Natural killer cell (primary cell): ENCODE results near the gene CLIP2. TPM values are rescaled to one million over a fixed set of nuclear protein-coding genes. Genes with fewer than 3 reads are reported as not detected.

Experiments used
- ATAC-seq, 3 donors: fragments of 150-1000 bp in 2 of 3; fragments of 200-7000 bp in 1 of 3; cut with Tn5 transposase; 1 replicate in 1 of 3; 2 replicates in 2 of 3; pipeline ENCODE4 v1.10.0; 2021; ENCODE audit warnings: mild to moderate bottlenecking in 2 of 3, moderate library complexity in 2 of 3
- DNase-seq, 2 donors: peaks; one replicate each; pipeline versions ENCODE4 v3.0.0 to v3.0.0-alpha.2; 2013 to 2021; ENCODE audit warnings: mixed read lengths in 1 of 2
- H3K27ac ChIP-seq: one replicate; pipeline ENCODE4 v1.5.1; 2013; ENCODE audit warnings: mild to moderate bottlenecking, low read length
- H3K27me3 ChIP-seq: one replicate; pipeline ENCODE4 v1.6.1; 2013; ENCODE audit warnings: low read length; ENCODE audit not compliant: control insufficient read depth, insufficient read depth
- H3K36me3 ChIP-seq: one replicate; pipeline ENCODE4 v1.6.1; 2013; ENCODE audit warnings: low read length; ENCODE audit not compliant: control insufficient read depth, insufficient read depth
- H3K4me1 ChIP-seq: one replicate; pipeline ENCODE4 v1.6.1; 2013; ENCODE audit warnings: low read length; ENCODE audit not compliant: control insufficient read depth, insufficient read depth
- H3K4me3 ChIP-seq: one replicate; pipeline ENCODE4 v1.5.1; 2013; ENCODE audit warnings: low read length
- H3K9me3 ChIP-seq: one replicate; pipeline ENCODE4 v1.6.1; 2013; ENCODE audit warnings: low read length; ENCODE audit not compliant: control insufficient read depth, insufficient read depth
- H3K27ac Mint-ChIP-seq, 2 donors: one replicate each; pipeline ENCODE4 v1.8.0; 2022; ENCODE audit warnings: mild to moderate bottlenecking in 2 of 2, mixed read lengths in 2 of 2, moderate library complexity in 1 of 2
- H3K27me3 Mint-ChIP-seq, 2 donors: one replicate each; pipeline ENCODE4 v1.8.0; 2022; ENCODE audit warnings: low read depth in 2 of 2, mixed read lengths in 2 of 2
- H3K36me3 Mint-ChIP-seq: one replicate; pipeline ENCODE4 v1.8.0; 2022; ENCODE audit warnings: mixed read lengths
- H3K4me1 Mint-ChIP-seq, 2 donors: one replicate each; pipeline ENCODE4 v1.8.0; 2022; ENCODE audit warnings: mixed read lengths in 2 of 2
- H3K4me3 Mint-ChIP-seq: one replicate; pipeline ENCODE4 v1.8.0; 2022; ENCODE audit warnings: mild to moderate bottlenecking, moderate library complexity, mixed read lengths
- H3K9me3 Mint-ChIP-seq, 2 donors: one replicate each; pipeline ENCODE4 v1.8.0; 2022; ENCODE audit warnings: mixed read lengths in 2 of 2
- WGBS: methylation state at CpG from one replicate; pipeline ENCODE4 v1.1.7; 2013; ENCODE audit warnings: missing lambda C conversion rate; ENCODE audit not compliant: insufficient coverage; 5-methylcytosine and 5-hydroxymethylcytosine counted together
- intact Hi-C: fragments of 100-400 bp; cut with micrococcal nuclease; formaldehyde crosslinking; loops from one replicate; pipeline ENCODE4 v1.14.2; 2022
- total RNA-seq, 4 donors: library from RNA; stranded (reverse); fragments of 120-200 nt in 1 of 4; gene quantifications; one replicate each; pipeline versions ENCODE4 v1.2.3 to v1.2.4, GENCODE V29; 2013 to 2022
- TF ChIP-seq, protein P1 (sequence below): fragments of 200-600 bp; IDR thresholded peaks from one replicate; pipeline ENCODE4 v1.8.0; 2022; ENCODE audit warnings: antibody characterized with exemption

Gene CLIP2
- total RNA-seq, 3 donors from 2014 or later (not counting 1 experiment from before 2014, with no cell fraction given), result 8.5 to 14.7 (median 10.5) TPM

DNA sequence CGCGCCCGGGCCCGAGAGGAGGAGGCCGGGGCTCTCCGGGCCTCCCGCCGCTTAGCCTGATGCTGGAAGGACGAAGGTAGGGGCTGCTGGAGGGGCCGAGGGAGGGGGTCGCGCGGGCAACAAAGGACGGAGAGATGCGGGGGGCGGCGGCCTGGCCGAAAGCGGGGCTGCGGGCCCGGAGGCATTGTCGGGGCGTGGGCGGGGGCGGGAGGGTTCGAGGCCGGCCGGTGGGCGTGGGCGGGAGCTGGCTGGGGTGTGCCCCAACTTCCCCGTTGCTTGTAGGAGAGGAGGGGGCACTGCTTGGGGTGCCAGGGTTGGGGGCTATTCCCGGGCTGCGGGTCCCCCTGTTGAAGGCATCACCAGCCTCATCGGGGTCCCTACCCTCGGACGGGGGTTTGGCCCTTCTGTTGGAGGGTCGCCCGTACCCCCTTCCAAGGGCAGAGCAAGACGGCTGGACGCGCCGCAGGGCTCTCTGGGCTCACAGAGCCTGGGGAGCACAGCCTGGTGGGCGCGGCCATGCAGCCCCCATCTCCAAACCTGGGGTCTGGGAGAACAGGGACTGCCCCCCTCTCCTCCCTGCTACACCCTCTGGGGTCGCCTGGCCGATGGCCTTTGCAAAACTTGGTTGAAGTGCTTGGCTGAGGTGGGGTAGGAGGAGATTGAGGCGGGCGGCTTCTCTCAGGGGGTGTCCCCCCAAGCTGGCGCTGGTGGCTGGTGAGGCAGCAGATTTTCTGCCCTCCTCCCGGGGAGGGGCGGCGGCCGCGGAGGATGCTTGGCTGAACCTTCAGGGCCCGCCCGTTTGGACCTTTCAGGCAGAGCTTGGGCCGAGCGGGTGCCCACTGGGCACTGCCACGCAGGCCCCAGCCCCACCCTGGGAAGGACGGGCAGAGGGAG is 699 bp downstream of the CLIP2 start:
- no peak overlapping the region for H3K27ac ChIP-seq
- WGBS, result under 1% methylated on average over 60 of the region's 60 CpGs
- no peaks in the 10 kb centered on the region for H3K9me3 ChIP-seq
- ATAC-seq (peak; percentile 52 to 62 (median 60)), DNase-seq (peak; percentile 47 to 59)
- no peaks in the 10 kb centered on the region for H3K36me3 Mint-ChIP-seq
- H3K4me1 Mint-ChIP-seq, result peaks cover 34 to 50% of the 10 kb centered on the region in 2 donors
- no peaks in the 10 kb centered on the region for H3K36me3 ChIP-seq
- peak overlapping the region in 1 of 2 donors; percentile 42 for H3K27ac Mint-ChIP-seq
- no peaks in the 10 kb centered on the region for H3K9me3 Mint-ChIP-seq
- intact Hi-C loops, result loop anchor here (1.0 to 10.0 kb wide), 3 partner anchors 20 to 225 kb away; no protein-coding TSS in a partner anchor
- TF ChIP-seq, protein P1, sequence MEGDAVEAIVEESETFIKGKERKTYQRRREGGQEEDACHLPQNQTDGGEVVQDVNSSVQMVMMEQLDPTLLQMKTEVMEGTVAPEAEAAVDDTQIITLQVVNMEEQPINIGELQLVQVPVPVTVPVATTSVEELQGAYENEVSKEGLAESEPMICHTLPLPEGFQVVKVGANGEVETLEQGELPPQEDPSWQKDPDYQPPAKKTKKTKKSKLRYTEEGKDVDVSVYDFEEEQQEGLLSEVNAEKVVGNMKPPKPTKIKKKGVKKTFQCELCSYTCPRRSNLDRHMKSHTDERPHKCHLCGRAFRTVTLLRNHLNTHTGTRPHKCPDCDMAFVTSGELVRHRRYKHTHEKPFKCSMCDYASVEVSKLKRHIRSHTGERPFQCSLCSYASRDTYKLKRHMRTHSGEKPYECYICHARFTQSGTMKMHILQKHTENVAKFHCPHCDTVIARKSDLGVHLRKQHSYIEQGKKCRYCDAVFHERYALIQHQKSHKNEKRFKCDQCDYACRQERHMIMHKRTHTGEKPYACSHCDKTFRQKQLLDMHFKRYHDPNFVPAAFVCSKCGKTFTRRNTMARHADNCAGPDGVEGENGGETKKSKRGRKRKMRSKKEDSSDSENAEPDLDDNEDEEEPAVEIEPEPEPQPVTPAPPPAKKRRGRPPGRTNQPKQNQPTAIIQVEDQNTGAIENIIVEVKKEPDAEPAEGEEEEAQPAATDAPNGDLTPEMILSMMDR, result no peak
- H3K4me3 Mint-ChIP-seq, result peak overlapping the region; percentile 75
- H3K4me1 ChIP-seq, result peaks cover 48% of the 10 kb centered on the region
- H3K27me3 Mint-ChIP-seq, result peaks cover 0 to 3% of the 10 kb centered on the region in 2 donors
- no peaks in the 10 kb centered on the region for H3K27me3 ChIP-seq
- H3K4me3 ChIP-seq, result peak overlapping the region; percentile 32

DNA sequence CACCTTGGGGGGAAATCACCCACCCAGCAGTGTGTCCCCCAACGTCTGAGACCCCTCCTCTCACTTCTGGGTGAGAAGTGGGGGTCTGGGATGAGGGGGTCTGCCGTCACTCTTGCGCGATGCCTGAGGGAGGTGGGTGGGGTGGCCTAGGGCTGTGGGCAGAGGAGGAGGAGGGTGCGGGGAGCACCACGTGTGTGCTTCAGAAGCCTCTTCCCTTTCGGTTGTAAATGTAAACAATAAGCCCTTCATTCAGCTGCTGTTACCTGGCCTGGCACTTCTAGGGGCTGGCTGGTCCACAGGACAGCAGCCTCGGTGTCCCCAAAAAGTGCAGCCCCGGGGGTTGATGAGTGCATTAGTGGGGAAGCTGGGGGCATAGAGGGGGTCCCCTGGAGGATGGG is 1.3 kb downstream of the CLIP2 start:
- H3K27me3 Mint-ChIP-seq, result peaks cover 0 to 3% of the 10 kb centered on the region in 2 donors
- H3K27ac Mint-ChIP-seq, result peak overlapping the region in 1 of 2 donors; percentile 42
- WGBS, result 12% methylated on average over 9 of the region's 9 CpGs
- ATAC-seq (no peak), DNase-seq (peak in 1 of 2 donors; percentile 25)
- H3K27ac ChIP-seq, result no peak overlapping the region
- no peaks in the 10 kb centered on the region for H3K9me3 ChIP-seq
- intact Hi-C loops, result loop anchor here (5.0 to 10.0 kb wide), 2 partner anchors 33 to 226 kb away; no protein-coding TSS in a partner anchor
- peak overlapping the region; percentile 18 for H3K4me3 Mint-ChIP-seq
- no peak overlapping the region for H3K4me3 ChIP-seq
- TF ChIP-seq, protein P1, result no peak
- H3K9me3 Mint-ChIP-seq, result no peaks in the 10 kb centered on the region
- H3K36me3 Mint-ChIP-seq, result no peaks in the 10 kb centered on the region
- H3K4me1 ChIP-seq, result peaks cover 47% of the 10 kb centered on the region
- H3K4me1 Mint-ChIP-seq, result peaks cover 34 to 53% of the 10 kb centered on the region in 2 donors
- H3K27me3 ChIP-seq, result no peaks in the 10 kb centered on the region
- H3K36me3 ChIP-seq, result no peaks in the 10 kb centered on the region

DNA sequence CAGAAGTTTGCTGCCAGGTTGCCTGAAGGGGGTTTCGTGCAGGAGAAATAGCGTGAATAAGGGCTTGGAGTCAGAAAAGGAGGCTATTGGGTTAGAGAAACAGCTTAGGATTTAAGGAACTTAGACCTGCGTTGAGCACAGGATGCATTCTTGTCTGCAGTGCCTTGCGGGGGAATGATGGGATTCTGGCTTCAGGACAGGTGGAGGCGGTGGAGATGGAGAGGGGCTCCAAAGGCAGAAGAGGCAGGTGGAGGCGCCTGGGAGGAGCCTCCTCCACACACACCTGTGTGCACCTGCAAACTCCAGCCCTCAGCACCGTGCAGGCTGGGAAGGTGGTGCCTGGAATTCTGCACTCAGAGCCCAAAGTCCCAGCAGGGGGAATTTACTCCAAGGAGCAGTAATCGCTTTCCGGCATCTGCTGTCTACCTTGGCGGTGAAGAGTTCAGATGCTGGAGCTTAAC is 1.8 kb downstream of the CLIP2 start:
- H3K9me3 Mint-ChIP-seq, result no peaks in the 10 kb centered on the region
- peak overlapping the region; percentile 18 for H3K4me3 Mint-ChIP-seq
- H3K27ac ChIP-seq, result no peak overlapping the region
- no peak overlapping the region for H3K4me3 ChIP-seq
- peak overlapping the region in 1 of 2 donors; percentile 42 for H3K27ac Mint-ChIP-seq
- peaks cover 47% of the 10 kb centered on the region for H3K4me1 ChIP-seq
- H3K27me3 Mint-ChIP-seq, result peaks cover 0 to 3% of the 10 kb centered on the region in 2 donors
- intact Hi-C loops, result loop anchor here (5.0 to 10.0 kb wide), 2 partner anchors 34 to 226 kb away; no protein-coding TSS in a partner anchor
- no peaks in the 10 kb centered on the region for H3K36me3 Mint-ChIP-seq
- no peaks in the 10 kb centered on the region for H3K36me3 ChIP-seq
- no peaks in the 10 kb centered on the region for H3K9me3 ChIP-seq
- H3K4me1 Mint-ChIP-seq, result peaks cover 34 to 53% of the 10 kb centered on the region in 2 donors
- 79% methylated on average over 10 of the region's 10 CpGs for WGBS
- ATAC-seq, result no peak
- TF ChIP-seq, protein P1, result no peak
- H3K27me3 ChIP-seq, result no peaks in the 10 kb centered on the region
- no peak for DNase-seq
